Neural progenitor cell (in vitro differentiated cells): ENCODE results near the gene KCNB1.

ENCODE experiments used
- EZH2 ChIP-seq: fragments of 200-600 bp; sonication (generic); IDR thresholded peaks from 2 replicates; pipeline ENCODE4 v1.6.1; 2017; ENCODE audit warnings: antibody characterized with exemption, mild to moderate bottlenecking, moderate library complexity
- EZH2phosphoT487 ChIP-seq: fragments of 200-600 bp; sonication (generic); IDR thresholded peaks from 2 replicates; pipeline ENCODE4 v1.6.1; 2017; ENCODE audit warnings: antibody characterized with exemption
- TF ChIP-seq, protein P1 (sequence below): fragments of 200-600 bp; sonication (generic); IDR thresholded peaks from 2 replicates; pipeline ENCODE4 v1.5.1; 2017; ENCODE audit warnings: antibody characterized with exemption, mild to moderate bottlenecking

DNA sequence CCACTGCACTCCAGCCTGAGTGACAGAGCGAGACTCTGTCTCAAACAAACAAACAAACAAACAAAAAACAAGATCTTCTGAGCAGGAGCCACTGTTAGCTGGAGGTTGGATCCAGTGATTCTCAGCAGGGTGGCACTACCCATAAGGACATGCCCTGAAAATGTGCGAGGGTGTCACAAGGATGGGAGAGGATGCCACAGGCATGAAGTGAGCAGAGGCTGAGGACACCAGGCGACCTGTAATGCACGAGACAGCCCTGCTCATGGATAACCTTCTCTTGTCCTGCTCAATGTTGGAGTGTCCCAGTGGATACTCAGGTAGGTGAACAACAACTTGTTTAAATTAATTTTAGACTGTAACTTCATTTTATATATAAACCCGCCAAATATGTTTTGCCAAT lies 76.8 kb downstream of the KCNB1 start:
- TF ChIP-seq, protein P1, sequence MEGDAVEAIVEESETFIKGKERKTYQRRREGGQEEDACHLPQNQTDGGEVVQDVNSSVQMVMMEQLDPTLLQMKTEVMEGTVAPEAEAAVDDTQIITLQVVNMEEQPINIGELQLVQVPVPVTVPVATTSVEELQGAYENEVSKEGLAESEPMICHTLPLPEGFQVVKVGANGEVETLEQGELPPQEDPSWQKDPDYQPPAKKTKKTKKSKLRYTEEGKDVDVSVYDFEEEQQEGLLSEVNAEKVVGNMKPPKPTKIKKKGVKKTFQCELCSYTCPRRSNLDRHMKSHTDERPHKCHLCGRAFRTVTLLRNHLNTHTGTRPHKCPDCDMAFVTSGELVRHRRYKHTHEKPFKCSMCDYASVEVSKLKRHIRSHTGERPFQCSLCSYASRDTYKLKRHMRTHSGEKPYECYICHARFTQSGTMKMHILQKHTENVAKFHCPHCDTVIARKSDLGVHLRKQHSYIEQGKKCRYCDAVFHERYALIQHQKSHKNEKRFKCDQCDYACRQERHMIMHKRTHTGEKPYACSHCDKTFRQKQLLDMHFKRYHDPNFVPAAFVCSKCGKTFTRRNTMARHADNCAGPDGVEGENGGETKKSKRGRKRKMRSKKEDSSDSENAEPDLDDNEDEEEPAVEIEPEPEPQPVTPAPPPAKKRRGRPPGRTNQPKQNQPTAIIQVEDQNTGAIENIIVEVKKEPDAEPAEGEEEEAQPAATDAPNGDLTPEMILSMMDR: no peak
- TF ChIP-seq EZH2: no peak
- TF ChIP-seq EZH2phosphoT487: no peak
